ENCODE data around the gene OR13A1.
"Not testable (repeated sequence)": the region's sequence is repeated elsewhere in the genome, so short reads cannot be mapped to it uniquely, and the experiment has no call there.

OR13A1 gene

GRCh38 chr10:45315508-45315907 lies at the start of gene OR13A1:
OR13A1 (minus strand) TSS chr10:45315608; CDS start chr10:45304422, 11,186 bp downstream.
- DNase-seq: no peak

- DNase-seq: not testable (repeated sequence)
Observed at GRCh38 chr10:45361983-45362799, 46.8 kb upstream of the OR13A1 start.

GRCh38 chr10:45358961-45359360 lies 43.6 kb upstream of the OR13A1 start:
- DNase-seq: not testable (repeated sequence)

- DNase-seq: no peak
Observed at GRCh38 chr10:45355494-45355893, 40.1 kb upstream of the OR13A1 start.

GRCh38 chr10:45354261-45354660 lies 38.9 kb upstream of the OR13A1 start:
- DNase-seq: no peak

- DNase-seq: no peak
Observed at GRCh38 chr10:45353186-45353585, 37.8 kb upstream of the OR13A1 start.

- DNase-seq: not testable (repeated sequence)
Observed at GRCh38 chr10:45348196-45348765, 32.9 kb upstream of the OR13A1 start.

- not testable (repeated sequence) for DNase-seq
Observed at GRCh38 chr10:45347464-45347863, 32.1 kb upstream of the OR13A1 start.

- not testable (repeated sequence) for DNase-seq
Observed at GRCh38 chr10:45346652-45347335, 31.4 kb upstream of the OR13A1 start.

GRCh38 chr10:45340420-45340819 lies 25.0 kb upstream of the OR13A1 start:
- not testable (repeated sequence) for DNase-seq

- DNase-seq: no peak
Observed at GRCh38 chr10:45339894-45340293, 24.5 kb upstream of the OR13A1 start.

- not testable (repeated sequence) for DNase-seq
Observed at GRCh38 chr10:45331824-45332223, 16.4 kb upstream of the OR13A1 start.

GRCh38 chr10:45326864-45327263 lies 11.5 kb upstream of the OR13A1 start:
- DNase-seq: not testable (repeated sequence)

GRCh38 chr10:45325116-45325515 lies 9.7 kb upstream of the OR13A1 start:
- DNase-seq: no peak

GRCh38 chr10:45319702-45320101 lies 4.3 kb upstream of the OR13A1 start:
- no peak for DNase-seq

GRCh38 chr10:45313264-45313873 lies 2.0 kb downstream of the OR13A1 start:
- no peak for DNase-seq

GRCh38 chr10:45308707-45309106 lies 6.7 kb downstream of the OR13A1 start:
- no peak for DNase-seq

GRCh38 chr10:45302573-45302972 lies 12.8 kb downstream of the OR13A1 start:
- no peak for DNase-seq

- DNase-seq: not testable (repeated sequence)
Observed at GRCh38 chr10:45298341-45298955, 17.0 kb downstream of the OR13A1 start.

GRCh38 chr10:45294681-45295080 lies 20.7 kb downstream of the OR13A1 start:
- no peak for DNase-seq

- DNase-seq: no peak
Observed at GRCh38 chr10:45286980-45287379, 28.4 kb downstream of the OR13A1 start.

GRCh38 chr10:45282061-45282460 lies 33.3 kb downstream of the OR13A1 start:
- DNase-seq: no peak

All from NCI-H524 treated with DMSO at 0.1 percent for 48 hours (cell line).